ENCODE results near the gene HLA-DMA.
A peak's percentile ranks its signal among the peaks of the same experiment; 100 is the strongest.
"Not testable (repeated sequence)": the region's sequence is repeated elsewhere in the genome, so short reads cannot be mapped to it uniquely, and the experiment has no call there.

HLA-DMA gene

DNA sequence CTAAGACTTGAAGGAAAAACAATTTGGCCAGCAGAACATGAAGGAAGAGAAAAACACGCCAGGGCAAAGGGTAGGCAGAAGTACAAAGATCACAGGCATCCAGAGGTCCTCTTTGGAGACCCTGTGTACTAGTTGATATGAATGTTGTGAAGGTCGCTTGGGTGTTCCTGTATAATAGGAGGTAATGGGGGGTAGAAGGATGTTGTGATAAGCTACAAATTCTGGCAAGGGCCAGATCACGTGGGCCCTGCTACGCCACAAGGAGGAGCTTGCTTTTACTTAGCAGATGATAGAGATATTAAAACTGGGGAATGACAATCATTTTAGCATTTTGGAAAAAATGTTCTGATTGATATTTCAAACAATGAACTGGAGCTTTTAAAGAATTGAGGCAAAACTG lies 878 bp upstream of the HLA-DMA start:
- DNase-seq, result no peak

DNA sequence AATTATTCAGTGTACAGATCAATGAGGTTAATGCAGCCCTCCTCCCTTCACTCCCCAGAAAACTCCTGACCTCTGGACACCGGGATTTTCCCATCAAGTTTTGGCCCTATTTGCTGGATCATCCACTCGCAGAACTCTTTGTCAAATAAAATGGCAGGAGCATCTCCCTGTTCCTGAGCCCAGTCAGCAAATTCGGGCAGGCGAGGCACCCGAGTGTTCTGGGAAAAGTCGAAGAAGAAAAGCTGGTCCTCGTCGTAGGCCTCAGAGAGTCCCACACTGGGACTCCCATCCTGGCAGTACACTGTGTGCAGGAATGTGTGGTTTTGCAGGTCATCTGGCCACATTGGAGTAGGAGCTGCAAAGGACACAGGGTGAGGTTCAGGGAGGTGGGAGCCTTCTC lies 2.4 kb downstream of the HLA-DMA start:
- DNase-seq, result no peak

DNA sequence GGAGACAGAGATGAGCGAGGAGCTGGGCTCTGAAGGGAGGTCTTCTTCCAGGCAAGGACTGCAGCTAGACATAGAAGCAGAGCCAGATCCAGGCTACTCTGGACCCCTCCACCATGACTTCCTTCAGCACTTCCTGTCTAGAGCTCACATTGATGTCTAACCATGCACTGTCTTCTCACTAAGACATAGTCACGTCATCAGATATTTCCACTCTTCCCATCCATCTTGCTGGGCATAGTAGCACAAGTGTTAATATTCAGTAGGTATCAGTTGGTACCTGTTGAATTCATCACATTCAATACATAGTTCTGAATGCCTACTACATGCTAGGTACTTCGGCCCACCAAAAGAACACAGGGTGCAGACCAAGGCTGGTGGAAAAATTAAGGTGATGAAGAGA lies 2.9 kb downstream of the HLA-DMA start:
- DNase-seq, result no peak

DNA sequence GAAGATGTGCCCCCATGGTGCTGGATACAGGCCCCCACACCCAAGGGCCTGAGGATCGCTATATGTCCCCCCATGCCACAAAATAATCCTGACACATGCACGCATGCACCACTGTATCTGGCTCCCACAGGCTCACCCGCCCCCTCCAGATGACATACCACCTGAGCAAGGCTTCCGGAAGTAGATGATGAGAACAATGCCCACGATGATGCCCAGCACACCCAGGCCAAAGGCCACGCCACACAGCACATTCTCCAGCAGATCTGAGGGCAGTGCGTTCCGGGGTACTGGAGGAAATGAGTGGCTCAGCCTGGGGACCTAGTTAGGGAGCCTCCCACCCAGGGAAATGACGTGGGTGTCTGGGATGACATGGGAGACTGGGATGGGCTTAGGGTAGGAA lies 3.8 kb downstream of the HLA-DMA start:
- no peak for DNase-seq

DNA sequence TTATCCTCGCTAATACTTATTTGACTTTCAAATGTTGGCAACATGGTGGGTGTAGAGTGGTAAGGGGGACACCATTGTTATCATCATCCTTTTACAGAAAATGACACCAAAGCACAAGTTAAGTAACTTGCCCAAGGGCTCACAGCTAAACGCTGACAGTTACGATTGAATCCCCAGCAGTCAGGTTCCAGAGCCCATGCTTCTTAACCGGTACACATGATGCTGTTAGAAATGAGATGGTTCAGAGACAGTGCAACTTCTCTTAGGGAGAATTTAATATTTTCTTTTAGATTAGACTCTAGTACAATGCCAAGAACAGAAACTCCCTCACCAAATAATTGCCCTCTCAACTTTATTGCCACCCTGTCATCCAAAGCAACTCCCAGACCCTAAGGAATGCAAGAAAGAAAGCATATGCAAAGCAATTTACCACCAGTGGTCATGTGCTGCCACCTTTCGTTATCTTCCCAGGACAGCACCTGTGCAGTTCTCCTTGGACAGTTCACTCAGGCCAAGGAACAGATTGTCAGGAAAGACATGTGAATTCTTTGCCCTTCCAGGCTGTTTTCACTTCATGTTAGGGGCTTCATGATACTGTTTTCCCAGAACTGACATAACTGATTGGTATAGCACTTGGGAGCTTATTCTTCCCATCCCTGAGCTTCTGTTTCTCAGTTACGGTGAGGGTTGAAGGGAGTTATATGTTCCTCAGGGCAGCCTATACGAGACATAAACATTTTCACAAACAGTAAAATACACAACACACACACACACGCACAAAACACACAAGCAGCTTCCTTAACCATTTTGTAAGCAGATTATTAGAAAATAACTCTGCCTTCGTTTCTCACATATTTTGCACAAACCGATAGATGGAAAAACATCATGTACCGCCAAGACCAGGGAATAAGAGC lies 5.1 kb downstream of the HLA-DMA start:
- DNase-seq, result peak; percentile 4 to 8

DNA sequence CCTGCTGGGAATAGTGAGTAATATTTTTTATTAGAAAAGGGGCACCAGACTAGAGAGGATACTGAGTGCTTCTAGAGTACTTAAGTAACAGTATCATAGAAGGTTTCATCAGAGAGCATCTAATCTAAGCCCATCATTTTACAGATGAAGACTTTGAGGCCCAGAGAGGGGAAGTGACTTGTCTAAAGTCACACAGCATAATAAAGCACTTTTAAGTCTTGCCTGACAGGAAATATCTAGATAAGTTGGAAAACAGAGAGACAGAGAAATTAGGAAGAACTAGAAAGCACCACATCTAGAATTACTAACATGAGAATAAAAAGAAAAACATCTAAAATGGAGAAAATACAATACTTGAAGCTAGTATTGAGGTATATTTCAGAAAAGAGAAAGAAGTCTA lies 6.0 kb downstream of the HLA-DMA start:
- DNase-seq, result no peak

DNA sequence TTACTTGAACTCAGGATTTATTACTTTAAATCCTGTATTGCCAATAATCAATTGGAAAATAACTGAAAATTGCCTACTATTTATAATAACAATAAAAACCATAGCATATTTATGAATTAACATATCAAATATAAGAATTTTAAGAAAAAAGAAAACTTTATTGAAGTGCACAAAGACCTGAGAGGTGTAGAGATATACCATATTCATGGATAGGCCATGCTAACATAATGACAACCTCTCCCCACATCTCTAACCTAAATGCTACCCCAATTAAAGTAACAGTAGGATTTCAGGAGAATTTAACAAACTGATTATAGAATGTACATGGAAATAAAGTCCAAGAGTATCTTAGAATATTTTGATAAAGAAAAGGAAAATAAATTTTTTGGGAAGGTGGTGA lies 6.9 kb downstream of the HLA-DMA start:
- DNase-seq, result no peak

DNA sequence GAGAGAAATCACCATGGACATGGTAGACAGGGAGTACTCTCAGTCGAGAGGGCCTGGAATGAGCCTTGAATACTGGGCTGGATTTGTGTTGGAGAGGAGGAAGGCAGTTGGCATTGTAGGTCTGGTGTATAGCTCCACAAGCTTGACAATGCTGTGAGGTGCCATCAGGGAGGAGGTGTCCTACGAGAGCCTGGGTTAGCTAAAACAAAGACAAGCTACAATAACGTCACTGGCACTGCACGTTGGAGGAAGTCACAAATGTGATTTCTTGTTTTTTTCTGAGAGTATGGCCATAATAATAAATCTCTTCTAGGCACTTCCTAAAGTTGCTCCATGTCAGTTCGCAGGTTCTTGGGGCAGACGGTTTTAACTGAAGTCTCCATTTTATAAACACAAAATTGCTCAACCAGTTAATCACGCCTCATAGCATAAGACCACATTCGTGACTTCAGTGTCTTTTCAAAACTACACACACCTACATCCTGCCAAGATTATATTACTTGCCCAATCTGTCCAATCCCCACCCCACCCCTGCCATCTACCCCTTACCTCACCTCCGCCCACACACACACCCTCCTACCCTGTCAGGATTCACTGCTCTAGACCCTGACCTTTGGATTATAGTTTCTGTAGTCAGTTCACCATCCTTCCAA lies 7.7 kb downstream of the HLA-DMA start:
- DNase-seq, result no peak

DNA sequence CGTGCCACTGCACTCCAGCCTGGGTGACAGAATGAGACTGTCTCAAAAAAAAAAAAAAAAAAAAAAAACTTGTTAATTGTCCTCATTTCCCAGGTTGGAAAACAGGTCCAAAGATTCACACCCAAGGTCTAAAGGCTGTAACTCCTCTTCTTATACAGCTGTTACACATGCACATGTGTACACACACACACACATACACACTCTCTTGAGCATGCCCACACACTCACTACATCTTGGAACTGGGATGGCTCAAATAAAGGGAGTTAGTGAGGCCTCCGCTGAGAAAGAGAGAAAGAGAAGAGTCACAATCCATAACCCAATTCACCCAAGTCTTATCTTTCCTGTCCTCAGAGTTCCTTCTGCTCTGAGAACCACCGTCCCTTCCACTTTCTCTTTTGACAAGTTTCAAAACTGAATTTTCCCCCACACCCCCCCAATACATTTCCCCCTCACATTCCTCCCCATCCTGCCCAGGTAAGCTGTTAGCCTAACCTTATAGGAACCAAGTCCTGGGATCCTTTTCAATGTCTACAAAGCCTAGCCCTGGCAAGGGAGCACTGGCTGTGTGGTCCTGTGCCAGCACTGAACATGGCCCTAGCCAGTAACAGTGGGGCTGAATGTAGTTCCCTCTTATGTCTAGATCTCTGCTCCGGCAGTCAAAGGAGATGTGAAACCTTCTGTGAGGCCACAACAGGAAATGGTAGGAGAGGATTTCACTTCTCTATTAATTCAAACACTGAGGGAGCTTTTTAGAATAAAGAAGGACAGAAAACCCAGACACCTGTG lies 8.8 kb downstream of the HLA-DMA start:
- no peak for DNase-seq

DNA sequence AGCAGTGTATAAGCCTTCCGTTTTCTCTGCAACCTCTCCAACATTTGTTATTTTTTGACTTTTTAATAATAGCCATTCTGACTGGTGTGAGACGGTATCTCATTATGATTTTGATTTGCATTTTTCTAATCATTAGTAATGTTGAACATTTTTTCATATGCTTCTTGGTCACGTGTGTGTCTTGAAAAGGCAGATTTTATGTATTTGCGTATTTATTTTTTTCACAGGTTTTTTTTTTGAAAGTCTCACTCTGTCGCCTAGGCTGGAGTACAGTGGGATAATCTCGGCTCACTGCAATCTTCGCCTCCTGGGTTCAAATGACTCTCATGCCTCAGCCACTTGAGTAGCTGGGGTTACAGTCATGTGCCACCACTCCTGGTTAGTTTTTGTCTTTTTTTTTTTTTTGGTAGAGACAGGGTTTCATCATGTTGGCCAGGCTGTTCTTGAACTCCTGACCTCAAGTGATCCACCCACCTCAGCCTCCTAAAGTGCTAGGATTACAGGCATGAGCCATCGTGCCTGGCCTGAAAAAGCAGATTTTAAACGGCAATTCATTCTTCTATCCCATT lies 10.3 kb downstream of the HLA-DMA start:
- not testable (repeated sequence) for DNase-seq

DNA sequence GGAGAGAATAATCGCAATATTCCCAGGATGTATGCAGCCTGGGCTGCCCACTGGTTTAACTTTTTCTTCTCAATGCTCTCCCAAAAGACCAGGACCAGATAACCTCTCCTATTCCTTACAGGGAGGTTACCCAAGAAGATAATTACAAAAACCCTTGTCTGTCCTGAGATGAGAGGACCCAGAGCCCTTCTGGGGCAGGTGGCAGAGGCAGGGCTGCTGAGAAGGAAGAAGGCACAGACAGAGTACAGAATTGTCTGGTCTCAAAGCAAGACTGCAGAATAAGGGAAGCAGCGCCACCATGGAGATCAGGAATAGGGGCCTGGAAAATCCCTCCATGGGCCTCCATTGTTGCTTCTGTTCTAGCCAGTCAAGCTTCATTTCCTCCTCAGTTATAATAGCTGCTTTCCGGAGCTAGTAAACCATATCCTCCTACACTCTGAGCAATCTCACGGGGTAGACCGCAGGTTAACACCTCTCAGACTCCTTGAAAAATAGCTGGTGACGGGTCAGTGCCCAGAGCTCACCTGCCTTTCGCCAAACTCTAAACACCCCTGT lies 11.6 kb downstream of the HLA-DMA start:
- DNase-seq, result no peak

DNA sequence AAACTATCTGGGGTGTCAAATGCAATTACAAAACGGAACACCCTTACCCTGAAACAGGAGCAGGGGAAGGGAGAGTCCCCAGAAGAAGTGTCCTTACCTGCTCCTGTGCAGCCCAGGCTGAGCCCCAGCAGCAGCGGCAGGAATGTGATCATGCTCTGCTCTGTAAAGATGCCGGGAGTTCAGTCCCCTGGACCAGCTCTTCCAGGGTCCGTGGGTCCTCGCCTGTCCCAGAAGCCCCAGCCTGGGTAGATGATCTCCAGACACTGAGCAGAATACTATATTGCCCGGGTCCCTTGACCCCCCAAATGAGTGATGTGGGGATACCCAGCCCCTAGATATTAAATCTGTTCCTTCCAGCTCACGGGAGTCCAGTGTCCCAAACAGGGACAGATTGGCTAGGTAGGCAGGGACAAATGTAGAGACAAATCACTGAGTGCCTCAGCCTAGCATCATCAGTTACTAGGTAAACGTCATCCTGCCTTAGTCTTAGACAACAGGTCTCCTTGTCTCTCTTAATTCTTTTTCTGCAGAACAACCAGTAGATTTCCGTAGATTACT lies 12.2 kb downstream of the HLA-DMA start, which contains the start of gene HLA-DMB:
HLA-DMB (minus strand) TSS at position 373 of the 558 bp plus-strand sequence; CDS start at position 152, 221 bp downstream.
- DNase-seq, result peak; percentile 6 to 37

DNA sequence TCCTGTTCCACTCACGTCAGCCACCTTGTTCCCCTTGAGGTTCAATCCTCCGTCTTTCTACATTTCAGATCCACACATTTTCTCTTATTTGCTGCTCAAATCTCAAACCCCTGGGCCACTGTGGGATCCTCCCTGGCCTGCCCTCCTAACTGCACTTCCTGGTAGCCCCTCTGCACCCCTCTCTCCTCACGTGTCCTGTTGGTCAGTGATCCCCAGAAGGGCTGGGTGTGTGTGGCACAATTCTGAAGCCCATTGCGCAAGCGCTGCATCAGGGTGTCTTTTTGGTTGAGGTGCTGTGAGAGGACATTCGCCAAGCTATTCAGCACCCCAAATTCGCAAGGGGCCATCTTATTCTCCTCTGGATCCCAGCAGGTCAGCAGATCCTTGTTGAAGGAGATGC lies 14.4 kb downstream of the HLA-DMA start:
- DNase-seq, result no peak

DNA sequence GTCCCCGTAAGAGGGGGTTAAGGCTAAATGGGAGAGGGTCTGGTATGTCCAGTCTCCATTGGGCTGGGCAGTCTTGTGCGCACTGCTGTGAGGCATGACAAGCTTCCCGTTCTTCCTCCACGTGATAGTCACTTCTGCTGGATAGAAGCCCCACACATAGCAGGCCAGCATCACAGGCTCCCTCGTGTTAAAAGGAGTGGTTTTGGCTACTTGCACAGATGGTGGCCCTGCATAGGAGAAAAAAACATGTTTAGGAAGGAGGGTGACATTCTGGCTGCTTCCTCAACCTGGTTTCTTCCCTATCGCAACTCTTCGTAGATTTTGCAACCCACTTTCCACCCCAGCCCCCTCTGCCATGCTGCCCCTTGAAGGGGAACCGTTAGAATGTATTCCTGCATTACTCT lies 15.7 kb downstream of the HLA-DMA start:
- DNase-seq, result no peak

DNA sequence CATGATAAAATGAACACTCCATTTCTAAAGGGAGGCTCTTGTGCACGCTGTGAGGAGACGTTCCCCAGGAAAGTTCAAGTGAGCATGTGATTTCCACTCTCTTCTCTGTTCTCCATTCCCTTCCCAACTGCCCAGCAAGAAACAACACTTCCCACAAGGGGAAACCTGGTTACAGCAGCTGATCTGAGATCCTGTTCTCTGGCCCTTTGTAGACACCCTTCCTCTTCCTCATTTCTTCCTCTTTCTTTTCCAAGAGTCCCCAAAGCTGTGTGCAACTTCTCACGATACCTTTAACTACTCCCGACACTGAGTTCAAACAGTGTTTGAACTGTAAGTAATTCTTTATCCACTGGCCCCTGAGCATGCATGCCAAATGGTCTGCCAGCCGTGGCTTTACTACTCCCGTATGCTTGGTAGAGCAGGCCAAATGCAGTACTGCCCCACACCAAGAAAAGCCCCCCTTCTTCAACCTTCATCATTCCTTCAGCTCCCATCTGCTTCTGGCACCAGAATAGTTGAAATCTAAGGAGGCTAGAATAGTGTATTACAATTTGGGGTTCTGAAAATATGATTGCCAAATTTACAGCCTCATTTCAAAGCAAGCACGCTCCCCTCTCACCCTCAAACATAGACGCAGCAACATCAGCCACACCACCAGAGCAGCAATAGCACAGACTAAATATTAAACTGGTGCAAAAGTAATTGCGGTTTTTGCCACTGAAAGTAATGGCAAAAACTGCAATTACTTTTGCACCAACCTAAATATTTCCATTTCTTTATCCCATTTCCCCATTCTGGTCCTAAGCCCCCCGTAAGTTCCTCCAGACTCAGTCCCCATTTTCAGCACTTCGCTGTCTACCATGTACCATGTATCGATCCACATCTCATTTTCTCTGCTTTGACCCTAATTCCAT lies 16.4 kb downstream of the HLA-DMA start:
- no peak for DNase-seq

DNA sequence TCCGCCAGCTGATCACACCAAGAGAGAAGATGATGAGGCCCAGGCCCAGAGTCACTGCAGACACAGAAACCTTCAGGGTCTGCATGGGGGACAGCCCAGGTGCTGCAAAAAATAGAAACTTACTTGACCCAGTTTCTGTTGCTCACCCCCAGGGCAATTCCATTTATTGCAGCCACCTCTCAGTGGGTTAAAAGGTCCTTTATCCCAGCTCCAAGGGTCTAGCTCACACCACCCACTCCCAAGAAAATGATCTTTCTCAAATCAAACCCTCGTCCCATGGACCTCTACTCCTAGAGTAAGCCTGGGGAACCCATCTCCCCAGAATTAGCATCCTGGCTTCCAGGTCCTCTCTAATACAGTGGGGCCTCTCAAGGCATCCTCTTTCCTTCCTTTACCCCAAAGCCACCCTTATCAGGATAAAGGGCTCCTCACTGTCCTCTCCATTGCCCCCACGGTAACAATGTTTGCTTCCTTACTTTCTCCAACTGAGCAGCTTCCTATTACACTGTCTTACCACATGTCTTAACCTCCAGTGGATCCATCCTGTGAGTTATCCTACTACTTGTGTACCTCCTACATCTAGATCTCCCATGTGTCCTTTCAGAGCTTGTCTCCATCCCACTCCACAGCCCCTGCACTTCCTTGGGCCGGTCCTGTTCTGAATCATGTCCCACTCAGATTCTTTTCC lies 17.2 kb downstream of the HLA-DMA start:
- no peak for DNase-seq

DNA sequence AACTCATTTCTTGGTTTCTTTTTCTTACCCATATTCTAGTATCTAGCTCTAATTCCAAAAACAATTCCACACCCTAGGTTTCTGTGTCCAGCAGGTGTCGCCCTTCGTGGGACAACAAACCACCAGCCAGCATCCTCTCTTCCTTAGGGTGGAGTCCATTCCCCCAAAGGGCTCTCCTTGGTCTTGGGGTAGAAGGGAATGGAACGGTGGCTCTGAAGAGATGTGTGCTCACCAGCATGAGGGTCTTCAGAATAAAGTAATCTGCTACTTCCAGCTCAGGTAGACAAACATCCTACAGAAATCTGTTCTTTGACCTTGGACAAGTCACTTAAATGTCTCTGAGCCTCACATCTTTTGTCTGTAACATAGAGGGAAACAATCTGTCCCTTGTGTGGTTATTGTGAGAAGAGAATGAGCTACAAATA lies 19.2 kb downstream of the HLA-DMA start:
- DNase-seq, result peak; percentile 14 to 49

DNA sequence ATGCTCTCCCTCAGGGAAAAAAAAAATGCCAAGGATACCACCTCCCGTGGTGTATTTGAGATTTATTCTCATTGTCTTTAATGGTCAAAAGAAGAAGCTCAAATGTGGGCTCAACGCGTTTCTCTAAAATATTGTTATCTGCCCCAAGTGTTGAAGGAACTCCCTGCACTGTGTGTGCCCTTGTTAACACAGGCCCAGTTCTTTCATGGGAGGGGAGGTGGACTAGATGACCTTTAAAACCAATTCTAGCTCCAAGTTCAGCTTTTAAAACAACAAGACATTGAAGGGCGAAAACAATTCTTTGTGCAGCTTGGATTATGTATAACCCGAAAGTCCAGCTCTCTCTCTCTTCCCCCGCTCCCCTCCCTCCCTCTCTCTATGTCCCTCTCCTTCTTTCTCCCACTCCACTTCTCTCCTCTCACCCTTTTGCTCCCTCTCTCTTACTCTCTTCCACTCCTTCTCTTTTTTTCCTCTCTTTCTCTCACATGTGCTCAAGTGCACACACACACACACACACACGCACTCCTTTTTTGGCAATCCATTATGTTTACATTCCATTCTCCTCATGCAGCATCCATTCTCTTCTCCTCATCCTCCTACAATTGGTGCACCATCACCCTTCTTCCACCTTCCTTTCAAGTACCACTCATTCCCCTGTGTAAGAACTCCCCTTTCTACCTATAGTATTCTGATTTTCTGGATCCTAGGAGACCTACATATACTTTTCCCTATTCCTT lies 20.6 kb downstream of the HLA-DMA start:
- no peak for DNase-seq

DNA sequence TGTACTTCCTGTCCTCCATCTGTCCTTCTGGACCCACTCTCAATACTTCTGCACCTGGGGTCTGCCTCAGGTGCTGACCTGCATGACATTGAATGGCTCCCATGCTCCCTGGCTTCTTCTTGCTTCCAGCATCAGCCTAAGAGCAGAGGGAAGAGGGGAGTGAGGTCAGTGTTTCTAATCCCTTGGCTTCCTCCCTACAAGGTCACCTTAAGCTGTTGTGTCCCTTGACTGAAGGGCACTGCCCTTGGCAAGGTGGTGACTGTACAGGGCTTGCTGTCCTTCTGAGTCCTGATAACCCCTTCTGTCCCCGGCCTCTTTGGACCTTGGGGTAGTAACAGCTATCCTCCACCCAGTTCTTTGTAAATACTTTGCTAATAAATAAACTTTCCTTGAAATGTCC lies 21.7 kb downstream of the HLA-DMA start:
- DNase-seq, result no peak

DNA sequence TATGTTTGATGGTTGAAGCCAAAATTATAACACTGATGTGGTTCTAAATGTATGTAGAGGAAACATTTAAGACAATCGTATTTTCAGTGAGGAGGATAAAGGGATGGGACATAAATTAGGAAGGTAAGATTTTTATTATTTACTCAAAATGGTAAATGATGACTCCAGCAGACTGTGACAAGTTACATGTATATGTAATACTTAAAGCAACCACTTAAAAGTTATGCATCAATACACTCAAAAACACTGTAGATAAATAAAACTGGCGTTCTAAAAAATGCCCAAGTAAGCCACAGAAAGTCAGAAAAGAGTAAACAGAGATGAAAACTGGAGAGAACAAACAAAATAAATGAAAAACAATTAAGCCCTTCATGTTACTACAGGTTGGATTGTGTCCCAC lies 30.8 kb downstream of the HLA-DMA start:
- DNase-seq, result no peak

All from NCI-H1930 (cell line).